H1 (cell line): Measurements from ENCODE around the gene PEX16. TPM values are rescaled to one million over a fixed set of nuclear protein-coding genes. Genes with fewer than 3 reads are reported as not detected.

ENCODE experiments used
- CTCF ChIA-PET: fragments of 300-600 bp; sonication (Branson Sonifier 250); formaldehyde crosslinking; loops from one replicate; lab custom pipeline; 2021; ENCODE audit not compliant: partially characterized antibody; lab: Charles Lee
- POLR2A ChIA-PET: fragments of 300-600 bp; sonication (Branson Sonifier 250); formaldehyde crosslinking; loops from one replicate; lab custom pipeline; 2021; ENCODE audit warnings: inconsistent platforms; ENCODE audit not compliant: partially characterized antibody; lab: Charles Lee
- DNase-seq, 2 experiments: peaks; one replicate each; pipeline versions ENCODE4 v3.0.0 to v3.0.0-alpha.2; 2010 to 2022; ENCODE audit warnings: low spot score in 2 of 2, low read depth in 1 of 2, mixed read lengths in 1 of 2
- FAIRE-seq: peaks from 2 replicates; lab custom pipeline; 2011; peaks lifted over from hg19 to GRCh38; lab: Jason Lieb, UNC
- H2AFZ ChIP-seq: 2 replicates; pipeline ENCODE4 v1.8.1; 2012; ENCODE audit warnings: low read length, inconsistent platforms
- H2AK5ac ChIP-seq: 2 replicates; pipeline ENCODE4 v1.6.1; 2013; ENCODE audit warnings: low read depth, low read length
- H2BK120ac ChIP-seq: replicated peaks from 2 replicates; pipeline ENCODE3; 2013; ENCODE audit warnings: low read depth, low read length, inconsistent platforms
- H2BK12ac ChIP-seq: 2 replicates; pipeline ENCODE4 v1.6.1; 2013; ENCODE audit warnings: low read depth, low read length
- H2BK15ac ChIP-seq: 2 replicates; pipeline ENCODE4 v1.6.1; 2013; ENCODE audit warnings: low read length
- H2BK20ac ChIP-seq: 2 replicates; pipeline ENCODE4 v1.6.1; 2013; ENCODE audit warnings: low read length
- H2BK5ac ChIP-seq: 2 replicates; pipeline ENCODE4 v1.6.1; 2013; ENCODE audit warnings: low read depth, low read length
- H3K14ac ChIP-seq: 2 replicates; pipeline ENCODE4 v1.6.1; 2013; ENCODE audit warnings: inconsistent platforms; ENCODE audit not compliant: insufficient read length
- H3K18ac ChIP-seq: 2 replicates; pipeline ENCODE4 v1.6.1; 2013; ENCODE audit warnings: low read length; ENCODE audit errors: extremely low read depth
- H3K23ac ChIP-seq: 2 replicates; pipeline ENCODE4 v1.6.1; 2013; ENCODE audit warnings: inconsistent platforms; ENCODE audit not compliant: insufficient read length
- H3K23me2 ChIP-seq: 2 replicates; pipeline ENCODE4 v1.6.1; 2013; ENCODE audit warnings: low read depth, low read length
- H3K27ac ChIP-seq: 2 replicates; pipeline ENCODE4 v1.6.1; 2011; ENCODE audit warnings: low read depth, low read length, inconsistent platforms
- H3K27me3 ChIP-seq, 4 experiments: replicated peaks in 1 of 4; 1 replicate in 1 of 4; 2 replicates in 3 of 4; pipeline versions ENCODE4 v1.6.1 to v1.8.1; 2011 to 2013; ENCODE audit warnings: low read length in 3 of 4, mild to moderate bottlenecking in 3 of 4, inconsistent platforms in 2 of 4, mixed read lengths in 2 of 4, moderate library complexity in 1 of 4; ENCODE audit not compliant: control insufficient read depth in 3 of 4, insufficient read depth in 3 of 4; ENCODE audit errors: extremely low read depth in 1 of 4
- H3K36me3 ChIP-seq, 4 experiments: 2 replicates each; pipeline versions ENCODE4 v1.6.1 to v1.8.1; 2011 to 2013; ENCODE audit warnings: mild to moderate bottlenecking in 4 of 4, low read length in 3 of 4, moderate library complexity in 2 of 4, control low read depth in 1 of 4, inconsistent platforms in 1 of 4; ENCODE audit not compliant: insufficient read depth in 4 of 4, control insufficient read depth in 2 of 4
- H3K4ac ChIP-seq: replicated peaks from 2 replicates; pipeline ENCODE3; 2013; ENCODE audit warnings: low read length, low read depth, mixed read lengths, inconsistent platforms; ENCODE audit not compliant: insufficient read length
- H3K4me1 ChIP-seq, 4 experiments: replicated peaks in 1 of 4; 1 replicate in 1 of 4; 2 replicates in 3 of 4; pipeline versions ENCODE4 v1.6.1 to v1.8.1; 2011 to 2013; ENCODE audit warnings: low read length in 3 of 4, inconsistent platforms in 2 of 4, mixed read lengths in 1 of 4; ENCODE audit not compliant: insufficient read depth in 4 of 4, control insufficient read depth in 3 of 4
- H3K4me2 ChIP-seq, 2 experiments: 2 replicates each; pipeline versions ENCODE4 v1.6.1 to v1.8.1; 2011 to 2013; ENCODE audit warnings: low read depth in 2 of 2, low read length in 2 of 2, control low read depth in 1 of 2, inconsistent platforms in 1 of 2, mild to moderate bottlenecking in 1 of 2; ENCODE audit not compliant: insufficient read depth in 1 of 2
- H3K4me3 ChIP-seq, 4 experiments: fragments of 200-600, 300-600 bp in 1 of 4; sonication (generic), shearing (Covaris generic), sonication (Bioruptor Twin) in 1 of 4; 2 replicates each; pipeline versions ENCODE4 v1.5.1 to v1.8.1; 2011 to 2016; ENCODE audit warnings: low read length in 4 of 4, low read depth in 3 of 4, control low read depth in 2 of 4, inconsistent platforms in 2 of 4, mild to moderate bottlenecking in 2 of 4, mixed read lengths in 1 of 4, moderate library complexity in 1 of 4; ENCODE audit not compliant: insufficient read depth in 2 of 4; ENCODE audit errors: extremely low read depth in 1 of 4
- H3K56ac ChIP-seq: replicated peaks from 2 replicates; pipeline ENCODE3; 2013; ENCODE audit warnings: low read depth, mild to moderate bottlenecking, mixed read lengths, low read length, inconsistent platforms; ENCODE audit not compliant: insufficient read length
- H3K79me1 ChIP-seq: 2 replicates; pipeline ENCODE4 v1.6.1; 2013; ENCODE audit warnings: low read depth, low read length, control low read depth
- H3K79me2 ChIP-seq, 2 experiments: 2 replicates each; pipeline versions ENCODE4 v1.6.1 to v1.8.1; 2012 to 2013; ENCODE audit warnings: low read length in 2 of 2, mild to moderate bottlenecking in 2 of 2, inconsistent platforms in 1 of 2; ENCODE audit not compliant: insufficient read depth in 2 of 2, control insufficient read depth in 1 of 2
- H3K9ac ChIP-seq, 4 experiments: replicated peaks in 1 of 4; 1 replicate in 1 of 4; 2 replicates in 3 of 4; pipeline versions ENCODE4 v1.6.1 to v1.8.1; 2011 to 2013; ENCODE audit warnings: low read depth in 3 of 4, low read length in 3 of 4, control low read depth in 2 of 4, mild to moderate bottlenecking in 2 of 4, moderate library complexity in 2 of 4, inconsistent platforms in 1 of 4; ENCODE audit errors: extremely low read depth in 1 of 4
- H3K9me3 ChIP-seq, 2 experiments: 2 replicates each; pipeline versions ENCODE4 v1.6.1 to v1.8.1; 2012 to 2013; ENCODE audit warnings: mild to moderate bottlenecking in 2 of 2, moderate library complexity in 2 of 2, control low read depth in 1 of 2, inconsistent platforms in 1 of 2, low read depth in 1 of 2, low read length in 1 of 2, mixed read lengths in 1 of 2; ENCODE audit not compliant: insufficient read depth in 2 of 2
- H4K20me1 ChIP-seq, 2 experiments: replicated peaks in 1 of 2; 2 replicates each; pipeline versions ENCODE3 to v1.8.1; 2011 to 2013; ENCODE audit warnings: inconsistent platforms in 2 of 2, low read length in 2 of 2, mild to moderate bottlenecking in 1 of 2; ENCODE audit not compliant: insufficient read depth in 2 of 2, control insufficient read depth in 1 of 2
- H4K5ac ChIP-seq: 2 replicates; pipeline ENCODE4 v1.6.1; 2013; ENCODE audit warnings: low read length, low read depth, mixed read lengths, inconsistent platforms; ENCODE audit not compliant: insufficient read length
- H4K8ac ChIP-seq: 2 replicates; pipeline ENCODE4 v1.8.0; 2013; ENCODE audit warnings: mild to moderate bottlenecking, moderate library complexity, low read length, inconsistent platforms; ENCODE audit not compliant: insufficient read depth; ENCODE audit errors: extremely low read depth
- H4K91ac ChIP-seq: replicated peaks from 2 replicates; pipeline ENCODE3; 2013; ENCODE audit warnings: low read length, mixed read lengths, inconsistent platforms; ENCODE audit not compliant: insufficient read length
- ASH2L ChIP-seq: fragments of 200-600, 300-600 bp; sonication (generic); IDR thresholded peaks from one replicate; pipeline ENCODE4 v1.7.1; 2017; ENCODE audit warnings: low read length
- CEBPB ChIP-seq: IDR thresholded peaks from 2 replicates; pipeline ENCODE4 v1.6.1; 2012; ENCODE audit warnings: low read depth, low read length
- GABPA ChIP-seq: IDR thresholded peaks from 2 replicates; pipeline ENCODE4 v1.6.1; 2011; ENCODE audit warnings: mild to moderate bottlenecking, low read length, moderate library complexity, borderline replicate concordance; ENCODE audit not compliant: insufficient read depth
- GTF2F1 ChIP-seq: IDR thresholded peaks from 2 replicates; pipeline ENCODE4 v1.6.1; 2012; ENCODE audit warnings: low read depth, low read length, improper control_type of control experiment, borderline replicate concordance
- HDAC6 ChIP-seq: IDR thresholded peaks from one replicate; pipeline ENCODE4 v1.7.1; 2012; ENCODE audit warnings: low read depth, mild to moderate bottlenecking, inconsistent platforms, low read length, moderate library complexity
- NANOG ChIP-seq: IDR thresholded peaks from 2 replicates; pipeline ENCODE4 v1.6.1; 2011; ENCODE audit warnings: low read length, low read depth, mild to moderate bottlenecking, inconsistent platforms; ENCODE audit not compliant: insufficient read depth, poor library complexity, severe bottlenecking
- SAP30 ChIP-seq: fragments of 300-600 bp; sonication (generic); IDR thresholded peaks from 2 replicates; pipeline ENCODE4 v1.7.1; 2012; ENCODE audit warnings: low read length, moderate library complexity, mild to moderate bottlenecking, inconsistent platforms; ENCODE audit not compliant: insufficient read depth, insufficient replicate concordance
- TAF1 ChIP-seq: IDR thresholded peaks from 2 replicates; pipeline ENCODE4 v1.6.1; 2011; ENCODE audit warnings: mild to moderate bottlenecking, low read depth, low read length
- ZNF274 ChIP-seq: IDR thresholded peaks from 2 replicates; pipeline ENCODE4 v1.7.0; 2012; ENCODE audit warnings: low read length, borderline replicate concordance; ENCODE audit errors: extremely low read depth
- WGBS, 2 experiments: shearing (Covaris generic) in 1 of 2; methylation state at CpG; one replicate each; pipeline versions ENCODE4 v1.1.6 to v1.1.7; 2013 to 2015; ENCODE audit warnings: low lambda C conversion rate in 2 of 2, mixed read lengths in 2 of 2, inconsistent platforms in 1 of 2, low coverage in 1 of 2, missing lambda C conversion rate in 1 of 2; ENCODE audit not compliant: insufficient replicate concordance in 2 of 2, insufficient coverage in 1 of 2, insufficient read length in 1 of 2; ENCODE audit errors: extremely low coverage in 1 of 2, missing lambda C conversion rate in 1 of 2; 5-methylcytosine and 5-hydroxymethylcytosine counted together
- polyA plus RNA-seq, 7 experiments: library from polyadenylated mRNA; depleted of rRNA in 3 of 7; stranded (reverse) in 5 of 7; unstranded in 2 of 7; fragments of >200 nt in 5 of 7; fragments of 200-250 nt in 2 of 7; gene quantifications; 1 replicate in 5 of 7; 2 replicates in 1 of 7; 4 replicates in 1 of 7; pipeline versions ENCODE4 v1.2.1 to v1.2.3, GENCODE V29; 2011 to 2013; ENCODE audit warnings: missing spikeins in 2 of 7, mixed read lengths in 2 of 7
- total RNA-seq: library from RNA; stranded (reverse); fragmentation: NEBNext Ultra II Directional; extraction: Animal tissue kit (Norgen Biotek cat#: 25700); gene quantifications from 2 replicates; pipeline ENCODE4 v1.2.1, GENCODE V29; 2021

PEX16 gene
- total and polyA plus RNA-seq, 2 of the 8 experiments (the other 6 are each of a cell fraction or from before 2014, with no cell fraction given) = 29.2 to 36.0 TPM

DNA sequence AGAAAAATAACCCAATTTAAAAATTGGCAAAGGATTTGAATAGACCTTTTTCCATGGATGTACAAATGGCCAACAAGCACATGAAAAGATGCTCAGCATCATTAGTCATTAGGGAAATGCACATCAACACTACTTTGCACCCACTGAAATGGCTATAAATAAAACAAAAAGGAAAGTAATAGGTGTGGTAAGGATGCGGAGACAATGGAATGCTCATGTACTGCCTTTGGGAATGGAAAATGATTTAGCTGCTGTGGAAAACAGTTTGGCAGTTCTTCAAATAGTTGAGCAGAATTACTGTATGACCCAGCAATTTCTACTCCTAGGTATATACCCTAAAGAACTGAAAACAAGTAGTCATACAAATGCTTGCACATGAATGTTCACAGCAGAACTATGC lies 42.2 kb upstream of the PEX16 start:
- H2BK20ac ChIP-seq = no peak overlapping the region
- no peak overlapping the region for H2BK12ac ChIP-seq
- no peaks in the 10 kb centered on the region for H3K9me3 ChIP-seq
- H3K18ac ChIP-seq = no peak overlapping the region
- no peak overlapping the region for H2BK15ac ChIP-seq
- H4K8ac ChIP-seq = no peak overlapping the region
- no peak overlapping the region for H3K9ac ChIP-seq
- H3K27ac ChIP-seq = no peak overlapping the region
- H3K4ac ChIP-seq = no peak overlapping the region
- H3K4me2 ChIP-seq = no peak overlapping the region
- H4K91ac ChIP-seq = no peak overlapping the region
- H4K20me1 ChIP-seq = no peaks in the 10 kb centered on the region
- H3K56ac ChIP-seq = no peak overlapping the region
- no peak for DNase-seq
- CTCF ChIA-PET = interaction anchor here (1.2 to 2.2 kb wide), 2 partner anchors 52 to 87 kb away, joined by 4 to 7 read pairs; no protein-coding TSS in a partner anchor
- no peak overlapping the region for H3K4me3 ChIP-seq
- H3K36me3 ChIP-seq = peaks cover 2 to 28% (median 7%) of the 10 kb centered on the region in 4 experiments; a peak in 7 of 8 replicates
- H2AFZ ChIP-seq = no peak overlapping the region
- no peaks in the 10 kb centered on the region for H3K23me2 ChIP-seq
- H3K27me3 ChIP-seq = no peaks in the 10 kb centered on the region
- no peak overlapping the region for H3K14ac ChIP-seq
- H4K5ac ChIP-seq = no peak overlapping the region
- FAIRE-seq = no peak
- 92% methylated on average over 1 of the region's 1 CpG; no CpG with 5 or more reads in 1 of the 2 experiments for WGBS, 2 experiments
- H2BK5ac ChIP-seq = no peak overlapping the region
- no peak overlapping the region for H2BK120ac ChIP-seq
- H3K79me1 ChIP-seq = no peaks in the 10 kb centered on the region
- H2AK5ac ChIP-seq = no peak overlapping the region
- no peak overlapping the region for H3K23ac ChIP-seq
- POLR2A ChIA-PET = interaction anchor here (1.3 kb wide), 1 partner anchor 30 kb away, joined by 4 read pairs; no protein-coding TSS in a partner anchor
- no peaks in the 10 kb centered on the region for H3K79me2 ChIP-seq
- no peaks in the 10 kb centered on the region for H3K4me1 ChIP-seq
- TF ChIP-seq SAP30 (no peak), CEBPB (no peak), ASH2L (no peak), GTF2F1 (no peak), NANOG (no peak), ZNF274 (no peak), HDAC6 (no peak), GABPA (no peak), TAF1 (no peak)
